ENCODE data around the gene GSE1. TPM values are rescaled to one million over a fixed set of nuclear protein-coding genes. Genes with fewer than 3 reads are reported as not detected.

GSE1 gene
- total RNA-seq, 6 donors from 2014 or later: 80.2 to 332 (median 90.8) TPM

DNA sequence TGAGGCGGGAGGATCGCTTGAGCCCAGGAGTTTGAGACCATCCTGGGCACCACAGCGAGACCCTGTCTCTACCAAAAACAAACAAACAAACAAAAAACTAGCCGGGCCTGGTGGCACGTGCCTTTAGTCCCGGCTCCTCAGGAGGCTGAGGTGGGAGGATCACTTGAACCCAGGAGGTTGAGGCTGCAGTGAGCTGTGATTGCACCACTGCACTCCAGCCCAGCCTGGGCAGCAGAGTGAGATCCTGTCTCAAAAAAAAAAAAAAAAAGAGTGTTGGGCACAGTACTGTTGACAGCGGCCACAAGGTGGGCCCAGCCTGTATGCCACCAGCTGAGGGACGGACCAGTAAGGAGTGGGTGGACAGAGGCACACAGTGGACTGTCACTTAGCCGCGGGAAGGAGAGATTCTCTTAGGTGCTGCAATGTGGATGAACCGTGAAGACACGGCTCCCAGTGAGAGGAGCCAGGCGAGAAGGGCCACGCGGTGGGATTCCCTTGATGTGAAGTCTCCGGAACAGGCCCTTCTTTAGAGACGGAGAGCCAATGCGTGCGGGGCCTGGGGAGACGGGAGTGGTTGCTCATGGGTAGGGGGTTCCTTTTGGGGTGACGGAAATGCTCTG lies 31.1 kb downstream of the GSE1 start:
- H3K9me3 ChIP-seq: no peaks in the 10 kb centered on the region
- DNase-seq: peak in 1 of 2 donors; percentile 49
- H3K36me3 ChIP-seq: peaks cover 0 to 34% (median 21%) of the 10 kb centered on the region in 4 donors
- ATAC-seq (ENCODE audit: low FRiP score in 2 of 2): no peak
- no peak overlapping the region for H3K4me3 ChIP-seq
- no peaks in the 10 kb centered on the region for H3K27me3 ChIP-seq
- H3K4me1 ChIP-seq: peaks cover 19 to 68% (median 35%) of the 10 kb centered on the region in 4 donors
- WGBS, 2 donors: 94 to 95% methylated on average over 20 to 21 of the region's 21 CpGs
- TF ChIP-seq, protein P1, sequence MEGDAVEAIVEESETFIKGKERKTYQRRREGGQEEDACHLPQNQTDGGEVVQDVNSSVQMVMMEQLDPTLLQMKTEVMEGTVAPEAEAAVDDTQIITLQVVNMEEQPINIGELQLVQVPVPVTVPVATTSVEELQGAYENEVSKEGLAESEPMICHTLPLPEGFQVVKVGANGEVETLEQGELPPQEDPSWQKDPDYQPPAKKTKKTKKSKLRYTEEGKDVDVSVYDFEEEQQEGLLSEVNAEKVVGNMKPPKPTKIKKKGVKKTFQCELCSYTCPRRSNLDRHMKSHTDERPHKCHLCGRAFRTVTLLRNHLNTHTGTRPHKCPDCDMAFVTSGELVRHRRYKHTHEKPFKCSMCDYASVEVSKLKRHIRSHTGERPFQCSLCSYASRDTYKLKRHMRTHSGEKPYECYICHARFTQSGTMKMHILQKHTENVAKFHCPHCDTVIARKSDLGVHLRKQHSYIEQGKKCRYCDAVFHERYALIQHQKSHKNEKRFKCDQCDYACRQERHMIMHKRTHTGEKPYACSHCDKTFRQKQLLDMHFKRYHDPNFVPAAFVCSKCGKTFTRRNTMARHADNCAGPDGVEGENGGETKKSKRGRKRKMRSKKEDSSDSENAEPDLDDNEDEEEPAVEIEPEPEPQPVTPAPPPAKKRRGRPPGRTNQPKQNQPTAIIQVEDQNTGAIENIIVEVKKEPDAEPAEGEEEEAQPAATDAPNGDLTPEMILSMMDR (IDR thresholded peaks at IDR 0.05): no peak
- TF ChIP-seq POLR2A (IDR thresholded peaks at IDR 0.05) (no peak), EP300 (IDR thresholded peaks at IDR 0.05) (no peak), POLR2AphosphoS5 (IDR thresholded peaks at IDR 0.05) (no peak)
- H3K27ac ChIP-seq: peak overlapping the region in 1 of 4 donors; percentile 30

DNA sequence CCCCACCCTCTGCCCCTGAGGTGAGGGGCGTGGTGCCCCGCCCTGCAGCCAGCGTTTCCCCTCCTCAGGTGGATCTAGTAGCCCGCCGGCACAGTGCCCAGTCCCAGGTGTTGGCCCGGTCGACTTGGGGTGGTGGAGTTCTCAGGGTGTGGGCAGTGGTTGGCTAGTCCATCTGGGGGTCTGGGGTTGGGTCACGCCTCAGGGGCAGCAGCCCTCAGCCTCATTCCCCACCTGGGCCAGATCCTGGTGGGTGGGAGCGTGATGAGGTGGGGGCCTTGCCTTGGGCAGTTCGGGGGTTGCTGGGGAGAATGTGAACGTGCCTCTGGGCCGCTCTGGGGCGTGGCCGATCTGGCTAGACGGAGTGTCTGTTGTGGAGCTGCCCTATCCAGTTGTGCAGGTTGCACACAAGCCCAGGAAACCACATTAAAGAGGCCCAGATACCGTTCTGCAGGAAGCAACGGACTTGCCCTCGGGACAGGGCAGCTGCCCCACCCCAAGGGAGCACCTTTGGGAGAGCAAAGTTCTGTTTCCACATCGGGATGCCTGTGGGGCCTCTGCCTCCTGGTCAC lies 32.0 kb downstream of the GSE1 start:
- Histone ChIP-seq H3K36me3 (peaks cover 0 to 43% (median 30%) of the 10 kb centered on the region in 4 donors), H3K9me3 (no peaks in the 10 kb centered on the region), H3K4me3 (no peak overlapping the region), H3K27me3 (no peaks in the 10 kb centered on the region), H3K4me1 (peaks cover 18 to 59% (median 35%) of the 10 kb centered on the region in 4 donors), H3K27ac (no peak overlapping the region)
- TF ChIP-seq, protein P1 (IDR thresholded peaks at IDR 0.05): no peak
- TF ChIP-seq POLR2AphosphoS5 (IDR thresholded peaks at IDR 0.05): no peak
- peak in 1 of 2 donors; percentile 65 for DNase-seq
- ATAC-seq (ENCODE audit: low FRiP score in 2 of 2): no peak
- 66 to 82% methylated on average over 18 to 19 of the region's 19 CpGs for WGBS, 2 donors

DNA sequence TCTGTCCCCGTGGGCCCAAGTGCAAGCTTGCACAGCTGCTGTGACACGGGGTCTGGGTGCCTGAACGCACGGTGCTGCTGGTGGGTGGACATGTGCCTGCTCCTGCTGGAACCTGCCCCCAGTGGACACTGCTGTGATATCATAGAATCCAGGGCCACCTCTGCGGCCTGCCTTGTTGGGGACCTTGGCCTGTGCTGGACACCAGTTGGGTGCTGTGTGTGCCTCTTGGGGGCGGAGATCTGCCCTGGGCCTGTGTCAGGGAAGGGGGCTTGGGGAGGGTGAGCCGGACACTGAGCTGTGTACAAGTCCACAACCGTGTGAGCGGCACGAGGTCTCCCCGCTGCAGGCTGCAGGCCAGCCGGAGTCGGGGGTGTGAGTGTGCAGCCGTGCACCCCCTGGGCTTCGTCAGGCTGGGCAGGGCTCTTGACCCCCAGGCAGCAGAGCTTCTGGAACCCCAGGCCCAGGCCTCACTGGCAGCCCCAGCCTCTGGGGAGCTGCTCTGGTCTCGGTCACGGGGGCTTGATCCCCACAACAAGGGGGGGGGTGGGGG lies 33.3 kb downstream of the GSE1 start:
- H3K36me3 ChIP-seq: peaks cover 0 to 43% (median 34%) of the 10 kb centered on the region in 4 donors
- peaks cover 20 to 50% (median 36%) of the 10 kb centered on the region in 4 donors for H3K4me1 ChIP-seq
- H3K27ac ChIP-seq: no peak overlapping the region
- H3K4me3 ChIP-seq: no peak overlapping the region
- peak in 1 of 2 donors; percentile 73 for DNase-seq
- no peaks in the 10 kb centered on the region for H3K9me3 ChIP-seq
- ATAC-seq (ENCODE audit: low FRiP score in 2 of 2): no peak
- no peaks in the 10 kb centered on the region for H3K27me3 ChIP-seq
- WGBS, 2 donors: 79 to 90% methylated on average over 5 to 15 of the region's 17 CpGs
- TF ChIP-seq POLR2A (IDR thresholded peaks at IDR 0.05) (no peak), POLR2AphosphoS5 (IDR thresholded peaks at IDR 0.05) (no peak), EP300 (IDR thresholded peaks at IDR 0.05) (no peak)
- TF ChIP-seq, protein P1 (IDR thresholded peaks at IDR 0.05): no peak

DNA sequence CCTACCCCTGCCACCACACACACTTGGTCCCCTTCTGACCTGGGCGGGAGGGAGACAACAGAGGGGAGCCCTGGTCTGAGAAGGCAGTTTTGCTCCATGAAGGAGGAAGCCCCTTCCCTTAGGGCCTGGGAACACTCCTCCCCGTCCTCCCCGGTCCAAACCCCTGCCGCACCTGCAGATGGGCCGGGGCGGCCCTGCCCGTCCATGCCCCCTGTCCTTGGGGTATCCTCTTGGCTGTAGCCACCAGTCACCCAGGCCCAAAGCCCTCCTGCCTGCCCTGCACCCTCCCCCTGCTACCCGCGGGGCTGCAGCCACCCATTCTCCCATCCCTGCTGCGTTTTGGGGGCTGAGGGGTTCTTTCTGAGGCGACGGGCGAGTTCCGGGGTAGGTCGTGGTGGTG lies 33.9 kb downstream of the GSE1 start:
- ATAC-seq (ENCODE audit: low FRiP score in 2 of 2) (no peak), DNase-seq (peak in 1 of 2 donors; percentile 78)
- 95 to 96% methylated on average over 12 to 15 of the region's 15 CpGs for WGBS, 2 donors
- no peaks in the 10 kb centered on the region for H3K9me3 ChIP-seq
- H3K27me3 ChIP-seq: no peaks in the 10 kb centered on the region
- H3K27ac ChIP-seq: no peak overlapping the region
- H3K4me3 ChIP-seq: no peak overlapping the region
- H3K36me3 ChIP-seq: peaks cover 0 to 45% (median 34%) of the 10 kb centered on the region in 4 donors
- H3K4me1 ChIP-seq: peaks cover 17 to 50% (median 36%) of the 10 kb centered on the region in 4 donors
- no peak for TF ChIP-seq EP300 (IDR thresholded peaks at IDR 0.05)
- TF ChIP-seq, protein P1 (IDR thresholded peaks at IDR 0.05): no peak
- no peak for TF ChIP-seq POLR2AphosphoS5 (IDR thresholded peaks at IDR 0.05)
- no peak for TF ChIP-seq POLR2A (IDR thresholded peaks at IDR 0.05)
